Right lobe of liver (tissue), 4 donors: Measurements from ENCODE around the gene KIF4B.

Experiments
- POLR2A ChIP-seq: fragments of 450-650 bp; IDR thresholded peaks from one replicate; pipeline ENCODE4 v1.6.1; 2017; ENCODE audit warnings: antibody characterized with exemption, mild to moderate bottlenecking
- TF ChIP-seq, protein P1 (sequence below), 4 donors: fragments of 200-600 bp in 3 of 4; fragments of 450-650 bp in 1 of 4; IDR thresholded peaks; one replicate each; pipeline versions ENCODE4 v1.5.1 to v1.8.0; 2016 to 2022; ENCODE audit warnings: antibody characterized with exemption in 4 of 4, mild to moderate bottlenecking in 2 of 4
- donor health status: DM: no; HTN: no; CAD: no.
- donor health status: DM: no; HTN: no; CAD: no.
- donor health status: DM: no; HTN: yes; CAD: no.

DNA sequence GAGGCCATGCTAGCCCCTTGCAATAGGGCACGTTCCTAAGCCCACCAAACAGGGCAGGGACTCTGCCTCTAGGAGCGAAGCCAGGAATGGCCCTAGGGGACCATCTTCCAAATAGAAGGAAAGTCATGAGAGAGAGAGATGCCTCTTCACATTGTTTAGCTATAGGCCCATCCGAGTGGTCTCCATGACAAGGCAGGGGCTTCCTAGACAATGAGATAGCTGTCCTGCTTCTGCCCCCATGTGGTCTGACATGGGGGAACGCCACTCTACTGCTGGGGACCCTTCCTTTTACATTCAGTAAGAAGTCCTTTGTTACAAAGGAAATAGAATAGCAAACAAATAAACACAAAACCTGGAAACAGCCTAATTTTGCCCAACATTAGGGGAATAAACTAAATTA lies 17.9 kb upstream of the KIF4B start:
- no peak for TF ChIP-seq POLR2A
- TF ChIP-seq, protein P1, sequence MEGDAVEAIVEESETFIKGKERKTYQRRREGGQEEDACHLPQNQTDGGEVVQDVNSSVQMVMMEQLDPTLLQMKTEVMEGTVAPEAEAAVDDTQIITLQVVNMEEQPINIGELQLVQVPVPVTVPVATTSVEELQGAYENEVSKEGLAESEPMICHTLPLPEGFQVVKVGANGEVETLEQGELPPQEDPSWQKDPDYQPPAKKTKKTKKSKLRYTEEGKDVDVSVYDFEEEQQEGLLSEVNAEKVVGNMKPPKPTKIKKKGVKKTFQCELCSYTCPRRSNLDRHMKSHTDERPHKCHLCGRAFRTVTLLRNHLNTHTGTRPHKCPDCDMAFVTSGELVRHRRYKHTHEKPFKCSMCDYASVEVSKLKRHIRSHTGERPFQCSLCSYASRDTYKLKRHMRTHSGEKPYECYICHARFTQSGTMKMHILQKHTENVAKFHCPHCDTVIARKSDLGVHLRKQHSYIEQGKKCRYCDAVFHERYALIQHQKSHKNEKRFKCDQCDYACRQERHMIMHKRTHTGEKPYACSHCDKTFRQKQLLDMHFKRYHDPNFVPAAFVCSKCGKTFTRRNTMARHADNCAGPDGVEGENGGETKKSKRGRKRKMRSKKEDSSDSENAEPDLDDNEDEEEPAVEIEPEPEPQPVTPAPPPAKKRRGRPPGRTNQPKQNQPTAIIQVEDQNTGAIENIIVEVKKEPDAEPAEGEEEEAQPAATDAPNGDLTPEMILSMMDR (IDR thresholded peaks at IDR 0.05), result no peak
